Right lobe of liver (tissue), 6 donors: Measurements from ENCODE around the gene ARHGEF10L. TPM values are rescaled to one million over a fixed set of nuclear protein-coding genes. Genes with fewer than 3 reads are reported as not detected.

Experiments
- ATAC-seq, 4 donors: fragments of 200-7000 bp; cut with Tn5 transposase; one replicate each; pipeline ENCODE4 v1.9.1; 2020; ENCODE audit warnings: mild to moderate bottlenecking in 4 of 4, moderate library complexity in 4 of 4
- DNase-seq, 3 donors: peaks; one replicate each; pipeline ENCODE4 v3.0.0-alpha.2; 2020
- H3K27ac ChIP-seq, 3 donors: fragments of 200-600 bp; one replicate each; pipeline ENCODE4 v1.8.0; 2022
- H3K27me3 ChIP-seq, 2 donors: fragments of 200-600 bp; one replicate each; pipeline ENCODE4 v1.8.0; 2022
- H3K36me3 ChIP-seq, 4 donors: fragments of 200-600 bp; sonication (generic) in 1 of 4; one replicate each; pipeline versions ENCODE4 v1.5.1 to v1.8.0; 2017 to 2022; ENCODE audit warnings: control low read depth in 1 of 4
- H3K4me1 ChIP-seq, 4 donors: fragments of 200-600 bp; sonication (generic) in 1 of 4; one replicate each; pipeline versions ENCODE4 v1.5.1 to v1.8.0; 2017 to 2022; ENCODE audit warnings: control low read depth in 1 of 4
- H3K4me3 ChIP-seq, 3 donors: fragments of 200-600 bp; one replicate each; pipeline ENCODE4 v1.8.0; 2022
- H3K9me3 ChIP-seq, 4 donors: fragments of 200-600 bp; sonication (generic) in 1 of 4; one replicate each; pipeline versions ENCODE4 v1.5.1 to v1.8.0; 2017 to 2022; ENCODE audit warnings: control low read depth in 1 of 4
- CTCF ChIP-seq, 4 donors: fragments of 200-600 bp in 3 of 4; fragments of 450-650 bp in 1 of 4; IDR thresholded peaks; one replicate each; pipeline versions ENCODE4 v1.5.1 to v1.8.0; 2016 to 2022; ENCODE audit warnings: antibody characterized with exemption in 4 of 4, mild to moderate bottlenecking in 2 of 4
- POLR2A ChIP-seq: fragments of 450-650 bp; IDR thresholded peaks from one replicate; pipeline ENCODE4 v1.6.1; 2017; ENCODE audit warnings: antibody characterized with exemption, mild to moderate bottlenecking
- WGBS: methylation state at CpG from one replicate; pipeline ENCODE4 v1.1.6; 2018; ENCODE audit warnings: low coverage, low lambda C conversion rate; ENCODE audit not compliant: insufficient coverage; ENCODE audit errors: missing lambda C conversion rate; 5-methylcytosine and 5-hydroxymethylcytosine counted together
- intact Hi-C, 2 donors: fragments of 100-400 bp; cut with DNase I; formaldehyde crosslinking; loops; one replicate each; pipeline versions ENCODE4 v1.11.2 to v1.14.1; 2022
- total RNA-seq, 6 experiments: library from RNA; depleted of rRNA in 2 of 6; stranded (reverse); fragments of >200 nt in 2 of 6; fragmentation: NEBNext Ultra II Directional in 3 of 6; extraction: Animal tissue kit (Norgen Biotek cat#: 25700) in 3 of 6; gene quantifications; one replicate each; pipeline versions ENCODE4 v1.1.0 to v1.2.4, GENCODE V29; 2016 to 2023
- donor health status: DM: no; HTN: yes; CAD: no.
- donor health status: DM: no; HTN: no; CAD: no.
- donor health status: DM: no; HTN: no; CAD: no.
- donor health status: DM: no; HTN: yes; CAD: no.
- donor health status: DM: no; HTN: yes; CAD: no.

Gene ARHGEF10L
- total RNA-seq, 6 experiments from 2014 or later, result 59.7 to 124 (median 87.4) TPM

DNA sequence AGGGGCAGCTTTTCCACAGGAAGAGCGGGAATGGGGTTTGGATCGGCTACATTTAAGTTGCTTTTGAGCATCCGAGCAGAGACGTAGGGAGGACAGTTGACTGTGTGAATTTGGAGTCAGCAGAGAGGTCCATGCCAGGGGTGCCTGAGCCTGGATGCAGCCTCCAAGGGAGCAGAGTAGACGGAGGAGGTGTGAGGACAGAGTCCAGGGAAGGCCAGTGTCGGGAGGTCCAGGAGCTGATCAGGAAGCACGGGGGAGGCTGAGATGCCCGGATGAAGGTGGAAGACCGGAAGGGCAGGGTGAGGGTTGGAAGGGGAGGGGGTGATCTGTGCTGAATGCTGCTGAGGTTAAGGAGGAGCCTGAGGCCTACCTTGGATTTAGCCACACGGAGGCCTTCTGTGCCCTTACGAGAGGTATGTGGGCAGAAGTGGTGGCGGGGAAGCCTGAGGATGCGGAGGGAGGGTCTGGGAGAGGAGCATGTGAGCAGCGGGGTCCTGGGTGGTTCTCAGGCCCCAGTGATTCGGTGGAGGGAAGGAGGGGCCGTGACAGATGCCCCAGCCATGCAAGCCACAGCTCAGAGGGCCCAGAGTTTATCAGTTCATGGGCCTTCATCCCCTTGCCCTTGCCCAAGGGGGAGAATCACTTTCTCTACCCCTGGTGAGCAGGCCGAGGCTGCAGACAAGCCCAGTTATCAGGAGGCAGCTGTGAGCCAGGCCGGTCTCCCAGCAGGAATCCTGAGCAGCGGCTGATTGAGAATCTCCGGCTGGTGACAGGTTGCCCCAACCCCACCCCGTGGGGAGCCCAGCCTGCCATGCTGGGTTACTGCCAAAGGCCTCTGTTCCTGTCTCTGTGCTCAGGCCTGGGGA, 161.7 kb downstream of the ARHGEF10L start:
- DNase-seq (no peak), ATAC-seq (peak in 1 of 4 donors; percentile 8)
- Histone ChIP-seq H3K27me3 (no peaks in the 10 kb centered on the region), H3K27ac (no peak overlapping the region), H3K4me1 (no peaks in the 10 kb centered on the region), H3K4me3 (no peak overlapping the region), H3K9me3 (no peaks in the 10 kb centered on the region), H3K36me3 (peaks cover 0 to 13% (median 5%) of the 10 kb centered on the region in 4 donors)
- WGBS, result 66% methylated on average over 8 of the region's 21 CpGs
- intact Hi-C loops, result no loop called here
- TF ChIP-seq POLR2A, result no peak

- Histone ChIP-seq H3K36me3 (no peaks in the 10 kb centered on the region), H3K4me3 (no peak overlapping the region), H3K27me3 (no peaks in the 10 kb centered on the region), H3K27ac (no peak overlapping the region), H3K4me1 (no peaks in the 10 kb centered on the region), H3K9me3 (no peaks in the 10 kb centered on the region)
- 67% methylated on average over 6 of the region's 7 CpGs for WGBS
- DNase-seq (no peak), ATAC-seq (no peak)
- intact Hi-C loops, result no loop called here
- TF ChIP-seq CTCF (IDR thresholded peaks at IDR 0.05) (no peak), POLR2A (no peak)
Measured at GRCh38 chr1:17704176-17704575, 164.7 kb downstream of the ARHGEF10L start.

DNA sequence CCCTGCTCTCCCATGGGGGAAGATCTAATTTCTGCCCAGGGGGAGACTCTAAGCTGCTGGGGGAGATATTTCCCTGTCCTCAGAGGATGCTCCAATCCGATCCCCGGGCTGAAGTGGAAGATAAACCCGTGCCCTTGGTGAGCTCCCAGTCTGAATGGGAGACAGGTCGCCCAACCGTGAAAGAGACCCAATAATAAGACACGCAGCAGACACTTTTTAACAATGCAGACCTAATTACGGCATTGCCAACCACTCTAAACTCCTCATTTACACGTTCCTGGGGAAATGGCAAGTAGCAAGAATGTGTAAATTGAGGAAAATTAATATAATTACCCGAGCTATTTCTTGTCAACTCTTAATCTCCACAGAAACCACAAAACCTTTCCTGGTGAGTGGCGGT, 166.9 kb downstream of the ARHGEF10L start:
- WGBS, result 57% methylated on average over 8 of the region's 10 CpGs

DNA sequence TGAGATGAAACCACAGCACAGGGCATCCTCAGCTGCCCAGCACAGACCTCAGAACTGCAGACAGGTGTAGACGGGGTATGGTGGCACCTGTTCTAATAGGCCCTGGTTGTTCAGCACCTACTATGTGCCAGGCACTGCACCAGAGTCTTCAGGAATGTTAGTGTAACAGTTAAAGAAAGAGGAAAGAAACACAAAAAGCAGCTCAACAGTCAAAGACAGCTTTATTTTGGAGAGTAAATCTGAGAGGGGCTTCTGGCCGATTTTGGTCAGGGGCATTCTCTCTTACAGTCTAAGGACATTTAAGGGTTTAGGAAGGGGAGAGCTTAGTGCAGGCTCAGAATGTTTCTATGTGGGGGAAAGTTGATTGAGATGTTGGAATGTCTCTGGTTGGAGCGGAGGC, 170.5 kb downstream of the ARHGEF10L start:
- TF ChIP-seq POLR2A (no peak), CTCF (IDR thresholded peaks at IDR 0.05) (no peak)
- no peaks in the 10 kb centered on the region for H3K36me3 ChIP-seq
- ATAC-seq, result no peak
- intact Hi-C loops, result no loop called here
- no peaks in the 10 kb centered on the region for H3K4me1 ChIP-seq
- no peaks in the 10 kb centered on the region for H3K9me3 ChIP-seq
- H3K27me3 ChIP-seq, result no peaks in the 10 kb centered on the region
- 59% methylated on average over 3 of the region's 3 CpGs for WGBS
- H3K4me3 ChIP-seq, result no peak overlapping the region
- DNase-seq, result no peak
- no peak overlapping the region for H3K27ac ChIP-seq

More for the DNA sequence above, 166.9 kb downstream of the ARHGEF10L start:
- Histone ChIP-seq H3K27me3 (no peaks in the 10 kb centered on the region), H3K36me3 (no peaks in the 10 kb centered on the region), H3K27ac (no peak overlapping the region), H3K9me3 (no peaks in the 10 kb centered on the region), H3K4me3 (no peak overlapping the region), H3K4me1 (no peaks in the 10 kb centered on the region)
- no peak for TF ChIP-seq POLR2A
- no peak for TF ChIP-seq CTCF (IDR thresholded peaks at IDR 0.05)
- ATAC-seq (no peak), DNase-seq (no peak)
- intact Hi-C loops, result no loop called here

- no peaks in the 10 kb centered on the region for H3K4me1 ChIP-seq
- no peaks in the 10 kb centered on the region for H3K9me3 ChIP-seq
- H3K4me3 ChIP-seq, result no peak overlapping the region
- H3K36me3 ChIP-seq, result no peaks in the 10 kb centered on the region
- no peak for DNase-seq
- no peak for ATAC-seq
- no peaks in the 10 kb centered on the region for H3K27me3 ChIP-seq
- 92% methylated on average over 2 of the region's 4 CpGs for WGBS
- no peak overlapping the region for H3K27ac ChIP-seq
- TF ChIP-seq POLR2A, result no peak
- TF ChIP-seq CTCF (IDR thresholded peaks at IDR 0.05), result no peak
- intact Hi-C loops, result no loop called here
Measured at GRCh38 chr1:17710889-17711576, 171.5 kb downstream of the ARHGEF10L start.
